Ovary (tissue), 9 donors: Measurements from ENCODE around the gene GPR173. TPM values are rescaled to one million over a fixed set of nuclear protein-coding genes. Genes with fewer than 3 reads are reported as not detected.

Experiments
- DNase-seq, 5 donors: peaks; one replicate each; pipeline ENCODE4 v3.0.0-alpha.2; 2019 to 2020
- H3K27ac ChIP-seq, 2 donors: fragments of 200-600 bp; one replicate each; pipeline versions ENCODE4 v1.5.1 to v1.8.0; 2019 to 2022
- H3K27me3 ChIP-seq: fragments of 200-600 bp; one replicate; pipeline ENCODE4 v1.8.0; 2022
- H3K36me3 ChIP-seq: fragments of 200-600 bp; sonication (generic); one replicate; pipeline ENCODE4 v1.5.1; 2019
- H3K4me1 ChIP-seq: one replicate; pipeline ENCODE4 v1.8.1; 2013; ENCODE audit warnings: mild to moderate bottlenecking, moderate library complexity; ENCODE audit not compliant: insufficient read depth
- H3K4me3 ChIP-seq: fragments of 200-600 bp; sonication (generic); one replicate; pipeline ENCODE4 v1.5.1; 2017
- H3K9me3 ChIP-seq, 2 donors: fragments of 200-600 bp in 1 of 2; sonication (generic) in 1 of 2; one replicate each; pipeline versions ENCODE4 v1.5.1 to v1.8.1; 2013 to 2019; ENCODE audit warnings: mild to moderate bottlenecking in 1 of 2, moderate library complexity in 1 of 2
- EP300 ChIP-seq: sonication (generic); formaldehyde crosslinking; IDR thresholded peaks from one replicate; pipeline ENCODE4 v1.6.1; 2017; ENCODE audit warnings: antibody characterized with exemption
- POLR2A ChIP-seq: fragments of 450-650 bp; IDR thresholded peaks from one replicate; pipeline ENCODE4 v1.6.1; 2017; ENCODE audit warnings: antibody characterized with exemption, mild to moderate bottlenecking, moderate library complexity
- WGBS, 3 donors: extraction: QIAGEN DNeasy Blood & Tissue Kit in 1 of 3; methylation state at CpG; one replicate each; pipeline versions ENCODE4 v1.1.5 to v1.1.7; 2013 to 2017; 5-methylcytosine and 5-hydroxymethylcytosine counted together
- intact Hi-C, 4 donors: fragments of 100-400 bp; cut with DNase I; formaldehyde crosslinking; loops; one replicate each; pipeline versions ENCODE4 v1.11.0 to v1.15.1; 2022 to 2023
- polyA plus RNA-seq, 2 donors: library from polyadenylated mRNA; stranded (reverse); fragments of 200-250 nt in 1 of 2; fragments of 350-450 nt in 1 of 2; fragmentation: Illumina TruSeq in 1 of 2; extraction: RNeasy Lipid Tissue Mini Kit (QIAGEN cat#74804) in 1 of 2; gene quantifications; one replicate each; pipeline ENCODE4 v1.2.3, GENCODE V29; 2013 to 2014
- total RNA-seq, 7 donors: library from RNA; depleted of rRNA in 2 of 7; stranded (reverse); fragments of >200 nt in 2 of 7; fragmentation: NEBNext Ultra II Directional in 3 of 7; extraction: Animal tissue kit (Norgen Biotek cat#: 25700) in 3 of 7; gene quantifications; one replicate each; pipeline versions ENCODE4 v1.1.0 to v1.2.4, GENCODE V29; 2016 to 2023
- TF ChIP-seq, protein P1 (sequence below), 3 donors: fragments of 450-650 bp in 2 of 3; fragments of 200-600 bp in 1 of 3; IDR thresholded peaks; one replicate each; pipeline versions ENCODE4 v1.5.1 to v1.8.0; 2016 to 2022; ENCODE audit warnings: antibody characterized with exemption in 3 of 3, mild to moderate bottlenecking in 1 of 3
- donor health status: DM: no; HTN: no; CAD: no; lungs with moderate emphysema.
- donor health status: DM: no; HTN: no; CAD: no.
- donor health status: Bipolar disorder and iron deficiency.
- donor health status: DM: yes; HTN: yes; CAD: no.
- donor health status: DM: no; HTN: no; CAD: no.
- donor health status: DM: yes; HTN: yes; CAD: no.

GPR173 gene
- total and polyA plus RNA-seq, 9 donors = 2.9 to 15.6 (median 8.3) TPM

DNA sequence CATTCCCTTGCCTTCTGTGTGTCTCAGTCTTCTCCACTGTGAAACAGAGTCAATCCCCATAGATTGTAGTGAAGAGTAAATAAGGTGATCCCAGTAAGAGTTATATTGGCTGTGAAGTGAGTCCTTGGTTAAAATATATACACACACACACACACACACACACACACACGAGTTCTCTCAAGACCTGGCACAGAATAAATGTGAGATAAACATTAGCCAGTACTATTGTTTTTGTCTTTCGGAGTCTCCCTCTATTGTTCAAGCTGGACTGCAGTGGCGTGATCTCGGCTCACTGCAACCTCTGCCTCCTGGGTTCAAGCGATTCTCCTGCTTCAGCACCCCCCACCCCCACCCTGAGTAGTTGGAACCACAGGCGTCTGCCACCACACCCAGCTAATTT, 45.5 kb upstream of the GPR173 start:
- no peaks in the 10 kb centered on the region for H3K27me3 ChIP-seq

DNA sequence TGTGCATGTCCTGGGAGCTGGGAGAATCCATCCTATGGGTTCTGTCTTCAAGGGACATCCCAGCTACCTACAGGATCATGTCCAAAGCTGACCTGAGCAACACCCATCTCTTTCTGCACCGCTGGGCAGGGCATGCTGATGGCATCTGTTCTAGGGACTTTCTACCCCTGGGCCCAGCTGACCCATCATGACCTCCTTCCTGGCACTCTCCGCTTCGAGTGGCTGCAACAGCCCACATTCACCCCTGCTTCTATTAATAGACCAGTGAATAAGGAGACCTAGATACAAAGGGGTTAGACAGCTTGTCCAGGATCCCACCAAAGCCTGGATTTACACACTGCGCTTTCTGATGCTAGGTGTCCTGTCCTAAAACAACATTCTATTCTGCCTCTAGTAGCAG, 44.6 kb upstream of the GPR173 start:
- intact Hi-C loops = loop anchor here in 1 of 4 donors (5.0 kb wide), 1 partner anchor 313 kb away; no protein-coding TSS in a partner anchor
- Histone ChIP-seq H3K36me3 (no peaks in the 10 kb centered on the region), H3K4me1 (no peaks in the 10 kb centered on the region), H3K27me3 (no peaks in the 10 kb centered on the region), H3K4me3 (no peak overlapping the region), H3K27ac (no peak overlapping the region), H3K9me3 (no peaks in the 10 kb centered on the region)
- no peak for DNase-seq
- TF ChIP-seq EP300 (no peak), POLR2A (no peak)
- TF ChIP-seq, protein P1, sequence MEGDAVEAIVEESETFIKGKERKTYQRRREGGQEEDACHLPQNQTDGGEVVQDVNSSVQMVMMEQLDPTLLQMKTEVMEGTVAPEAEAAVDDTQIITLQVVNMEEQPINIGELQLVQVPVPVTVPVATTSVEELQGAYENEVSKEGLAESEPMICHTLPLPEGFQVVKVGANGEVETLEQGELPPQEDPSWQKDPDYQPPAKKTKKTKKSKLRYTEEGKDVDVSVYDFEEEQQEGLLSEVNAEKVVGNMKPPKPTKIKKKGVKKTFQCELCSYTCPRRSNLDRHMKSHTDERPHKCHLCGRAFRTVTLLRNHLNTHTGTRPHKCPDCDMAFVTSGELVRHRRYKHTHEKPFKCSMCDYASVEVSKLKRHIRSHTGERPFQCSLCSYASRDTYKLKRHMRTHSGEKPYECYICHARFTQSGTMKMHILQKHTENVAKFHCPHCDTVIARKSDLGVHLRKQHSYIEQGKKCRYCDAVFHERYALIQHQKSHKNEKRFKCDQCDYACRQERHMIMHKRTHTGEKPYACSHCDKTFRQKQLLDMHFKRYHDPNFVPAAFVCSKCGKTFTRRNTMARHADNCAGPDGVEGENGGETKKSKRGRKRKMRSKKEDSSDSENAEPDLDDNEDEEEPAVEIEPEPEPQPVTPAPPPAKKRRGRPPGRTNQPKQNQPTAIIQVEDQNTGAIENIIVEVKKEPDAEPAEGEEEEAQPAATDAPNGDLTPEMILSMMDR (IDR thresholded peaks at IDR 0.05) = no peak
- 67 to 72% (median 69%) methylated on average over 4 of the region's 4 CpGs for WGBS, 3 donors

More for the DNA sequence above, 45.5 kb upstream of the GPR173 start:
- Histone ChIP-seq H3K36me3 (no peaks in the 10 kb centered on the region), H3K4me1 (no peaks in the 10 kb centered on the region), H3K9me3 (no peaks in the 10 kb centered on the region), H3K4me3 (no peak overlapping the region), H3K27ac (no peak overlapping the region)
- 43 to 45% (median 44%) methylated on average over 6 of the region's 6 CpGs for WGBS, 3 donors
- DNase-seq = no peak
- TF ChIP-seq, protein P1 (IDR thresholded peaks at IDR 0.05) = no peak
- TF ChIP-seq POLR2A = no peak
- no peak for TF ChIP-seq EP300
- intact Hi-C loops = loop anchor here in 1 of 4 donors (5.0 kb wide), 1 partner anchor 314 kb away; no protein-coding TSS in a partner anchor

DNA sequence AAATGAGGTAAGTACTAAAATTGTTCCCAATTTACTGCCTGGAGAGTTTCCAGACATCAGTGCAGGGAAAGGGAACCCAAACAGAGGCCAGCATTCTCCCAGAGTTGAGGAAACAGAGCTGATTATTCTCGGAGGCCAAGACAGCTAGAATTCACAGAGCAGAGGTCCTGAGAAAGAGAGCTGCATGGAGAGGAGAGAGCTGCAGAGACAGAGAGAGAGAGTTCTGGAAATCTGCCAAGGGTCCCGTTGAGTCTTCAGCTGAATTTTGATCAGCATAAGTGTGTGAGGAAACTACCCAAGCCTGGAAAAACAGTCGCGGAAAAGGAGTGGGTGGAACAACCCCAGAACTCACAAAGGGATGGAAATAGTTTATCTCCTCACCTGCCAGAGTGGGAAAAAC, 43.8 kb upstream of the GPR173 start:
- intact Hi-C loops = loop anchor here in 1 of 4 donors (5.0 kb wide), 1 partner anchor 312 kb away; no protein-coding TSS in a partner anchor
- Histone ChIP-seq H3K27me3 (no peaks in the 10 kb centered on the region), H3K36me3 (no peaks in the 10 kb centered on the region), H3K4me1 (no peaks in the 10 kb centered on the region), H3K27ac (no peak overlapping the region), H3K9me3 (no peaks in the 10 kb centered on the region), H3K4me3 (no peak overlapping the region)
- TF ChIP-seq, protein P1 (IDR thresholded peaks at IDR 0.05) = no peak
- no peak for TF ChIP-seq EP300
- 20 to 24% (median 21%) methylated on average over 4 of the region's 4 CpGs for WGBS, 3 donors
- no peak for DNase-seq

DNA sequence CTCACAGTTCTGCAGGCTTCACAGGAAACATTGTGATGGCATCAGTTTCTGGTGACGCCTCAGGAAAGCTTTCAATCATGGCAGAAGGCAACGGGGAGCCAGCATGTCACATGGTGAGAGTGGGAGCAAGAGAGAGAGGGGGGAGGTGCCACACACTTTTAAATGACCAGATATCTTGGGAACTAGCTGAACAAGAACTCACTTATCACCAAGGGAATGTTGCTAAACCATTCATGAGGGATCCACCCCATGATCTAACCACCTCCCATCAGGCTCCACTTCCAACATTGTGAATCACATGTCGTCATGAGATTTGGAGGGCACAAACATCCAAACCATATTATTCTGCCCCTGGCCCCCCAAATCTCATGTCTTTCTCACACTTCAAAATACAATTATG, 43.3 kb upstream of the GPR173 start:
- intact Hi-C loops = no loop called here
- no peaks in the 10 kb centered on the region for H3K36me3 ChIP-seq
- H3K27ac ChIP-seq = no peak overlapping the region
- WGBS, 3 donors = 38 to 42% (median 41%) methylated on average over 3 of the region's 3 CpGs
- no peak overlapping the region for H3K4me3 ChIP-seq
- no peaks in the 10 kb centered on the region for H3K27me3 ChIP-seq
- TF ChIP-seq, protein P1 (IDR thresholded peaks at IDR 0.05) = no peak
- DNase-seq = no peak
- no peaks in the 10 kb centered on the region for H3K4me1 ChIP-seq
- H3K9me3 ChIP-seq = no peaks in the 10 kb centered on the region
